Measurements from ENCODE around the gene CTIF. TPM values are rescaled to one million over a fixed set of nuclear protein-coding genes. Genes with fewer than 3 reads are reported as not detected.
A peak's percentile ranks its signal among the peaks of the same experiment; 100 is the strongest.

The CTIF gene
- total RNA-seq, 1 donor = 65.9 TPM

DNA sequence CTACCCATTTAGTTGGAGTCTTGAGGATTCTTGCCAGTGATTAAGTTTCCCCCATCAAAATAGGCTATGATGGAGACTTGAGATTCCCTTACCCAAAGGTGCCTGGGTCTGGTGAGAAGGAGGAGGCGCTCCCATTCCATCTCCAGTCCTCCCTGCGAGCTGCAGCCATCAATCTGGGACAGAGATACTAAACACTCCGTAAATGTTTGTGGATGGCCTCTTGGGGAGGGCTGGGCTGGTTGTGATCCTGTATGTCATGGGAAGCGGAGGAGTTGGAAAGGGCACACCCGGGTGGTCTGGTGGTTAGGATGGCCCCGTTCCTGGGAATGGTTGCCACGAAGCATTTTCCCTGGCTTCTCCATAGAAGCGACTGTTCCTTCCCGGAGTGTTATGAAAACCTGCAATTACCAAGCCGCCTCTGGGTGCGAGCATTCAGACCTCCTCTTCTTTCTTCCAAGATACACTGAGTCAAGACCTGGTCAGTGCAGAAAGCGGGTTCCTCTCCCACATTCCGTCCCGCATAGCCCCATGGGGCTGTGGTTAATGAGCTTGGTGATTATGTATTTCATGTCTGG is 196.9 kb downstream of the CTIF start:
- no peaks in the 10 kb centered on the region for H3K36me3 ChIP-seq (ENCODE audit: insufficient read depth, low read length)
- peak; percentile 88 for DNase-seq (ENCODE audit: insufficient read length, low spot score, missing footprints)
- peak overlapping the region; percentile 40 for H3K4me2 ChIP-seq (ENCODE audit: insufficient read depth, low read length)
- H4K20me1 ChIP-seq (ENCODE audit: insufficient read depth, low read length) = peaks cover 4% of the 10 kb centered on the region
- H3K9me3 ChIP-seq (ENCODE audit: low read depth, low read length) = no peaks in the 10 kb centered on the region
- peak overlapping the region; percentile 75 for H3K27ac ChIP-seq (ENCODE audit: low read depth, low read length)
- peaks cover 6% of the 10 kb centered on the region for H3K79me2 ChIP-seq (ENCODE audit: insufficient read depth, low read length)
- peak overlapping the region; percentile 17 for H3K4me3 ChIP-seq (ENCODE audit: insufficient read depth, low read length)
- H2AFZ ChIP-seq (ENCODE audit: low read length) = no peak overlapping the region
- H3K4me1 ChIP-seq (ENCODE audit: insufficient read depth, low read length) = peaks cover 61% of the 10 kb centered on the region
- TF ChIP-seq, protein P1, sequence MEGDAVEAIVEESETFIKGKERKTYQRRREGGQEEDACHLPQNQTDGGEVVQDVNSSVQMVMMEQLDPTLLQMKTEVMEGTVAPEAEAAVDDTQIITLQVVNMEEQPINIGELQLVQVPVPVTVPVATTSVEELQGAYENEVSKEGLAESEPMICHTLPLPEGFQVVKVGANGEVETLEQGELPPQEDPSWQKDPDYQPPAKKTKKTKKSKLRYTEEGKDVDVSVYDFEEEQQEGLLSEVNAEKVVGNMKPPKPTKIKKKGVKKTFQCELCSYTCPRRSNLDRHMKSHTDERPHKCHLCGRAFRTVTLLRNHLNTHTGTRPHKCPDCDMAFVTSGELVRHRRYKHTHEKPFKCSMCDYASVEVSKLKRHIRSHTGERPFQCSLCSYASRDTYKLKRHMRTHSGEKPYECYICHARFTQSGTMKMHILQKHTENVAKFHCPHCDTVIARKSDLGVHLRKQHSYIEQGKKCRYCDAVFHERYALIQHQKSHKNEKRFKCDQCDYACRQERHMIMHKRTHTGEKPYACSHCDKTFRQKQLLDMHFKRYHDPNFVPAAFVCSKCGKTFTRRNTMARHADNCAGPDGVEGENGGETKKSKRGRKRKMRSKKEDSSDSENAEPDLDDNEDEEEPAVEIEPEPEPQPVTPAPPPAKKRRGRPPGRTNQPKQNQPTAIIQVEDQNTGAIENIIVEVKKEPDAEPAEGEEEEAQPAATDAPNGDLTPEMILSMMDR (IDR thresholded peaks at IDR 0.05; ENCODE audit: extremely low read depth, low read depth, low read length) = no peak
- H3K27me3 ChIP-seq (ENCODE audit: insufficient read depth, low read length) = no peaks in the 10 kb centered on the region

DNA sequence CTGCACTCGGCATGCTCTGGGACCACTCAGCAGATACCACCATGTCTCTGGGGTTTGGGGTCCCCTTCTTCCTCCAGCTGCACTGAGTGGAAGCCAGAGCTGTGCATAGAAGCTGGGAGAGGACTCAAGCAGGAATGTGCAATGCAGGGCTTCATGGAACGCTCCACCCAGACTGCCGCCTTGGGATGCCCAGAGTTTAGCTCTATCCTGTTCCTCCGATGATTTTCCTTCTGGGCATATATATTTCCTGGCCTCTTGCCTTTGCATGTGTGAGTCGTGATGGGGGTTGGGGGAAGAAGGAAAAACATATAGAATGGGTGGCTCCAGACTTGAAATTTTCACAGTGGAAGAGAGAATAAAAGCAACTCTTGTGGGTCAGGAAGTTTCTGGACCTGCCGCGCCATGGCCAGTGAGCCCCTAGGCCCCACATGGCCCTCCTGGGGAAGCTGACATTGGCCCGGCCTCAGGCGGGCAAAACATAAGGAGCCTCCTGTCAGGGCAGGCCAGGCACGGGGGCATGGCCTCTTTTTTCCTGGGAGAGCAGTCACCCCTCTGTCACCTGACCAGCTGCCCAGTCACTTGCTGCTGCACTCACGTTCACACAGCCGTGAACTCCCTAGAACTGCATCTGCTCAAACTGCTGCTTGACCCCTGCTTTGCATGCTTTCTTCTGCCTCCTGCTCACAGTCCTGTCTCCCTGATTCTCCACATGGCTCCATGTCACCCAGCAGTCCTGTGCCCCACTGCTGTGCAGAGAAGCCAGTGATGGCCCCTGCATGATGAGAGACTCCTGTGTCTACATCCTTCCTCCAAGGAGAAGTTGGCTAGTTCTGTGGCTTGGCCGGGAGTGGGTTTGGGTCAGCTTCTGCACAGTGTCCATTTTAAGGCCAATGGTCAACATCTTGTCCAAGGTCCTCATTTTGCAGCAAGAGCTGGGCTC is 197.8 kb downstream of the CTIF start:
- Histone ChIP-seq H3K9me3 (ENCODE audit: low read depth, low read length) (no peaks in the 10 kb centered on the region), H3K27ac (ENCODE audit: low read depth, low read length) (peak overlapping the region; percentile 75), H3K27me3 (ENCODE audit: insufficient read depth, low read length) (no peaks in the 10 kb centered on the region), H2AFZ (ENCODE audit: low read length) (no peak overlapping the region), H3K4me1 (ENCODE audit: insufficient read depth, low read length) (peaks cover 68% of the 10 kb centered on the region), H3K79me2 (ENCODE audit: insufficient read depth, low read length) (peaks cover 2% of the 10 kb centered on the region), H3K4me2 (ENCODE audit: insufficient read depth, low read length) (peak overlapping the region; percentile 40), H4K20me1 (ENCODE audit: insufficient read depth, low read length) (peaks cover 4% of the 10 kb centered on the region), H3K4me3 (ENCODE audit: insufficient read depth, low read length) (peak overlapping the region; percentile 17), H3K36me3 (ENCODE audit: insufficient read depth, low read length) (no peaks in the 10 kb centered on the region)
- TF ChIP-seq, protein P1 (IDR thresholded peaks at IDR 0.05; ENCODE audit: extremely low read depth, low read depth, low read length) = no peak
- DNase-seq (ENCODE audit: insufficient read length, low spot score, missing footprints) = peak; percentile 30

DNA sequence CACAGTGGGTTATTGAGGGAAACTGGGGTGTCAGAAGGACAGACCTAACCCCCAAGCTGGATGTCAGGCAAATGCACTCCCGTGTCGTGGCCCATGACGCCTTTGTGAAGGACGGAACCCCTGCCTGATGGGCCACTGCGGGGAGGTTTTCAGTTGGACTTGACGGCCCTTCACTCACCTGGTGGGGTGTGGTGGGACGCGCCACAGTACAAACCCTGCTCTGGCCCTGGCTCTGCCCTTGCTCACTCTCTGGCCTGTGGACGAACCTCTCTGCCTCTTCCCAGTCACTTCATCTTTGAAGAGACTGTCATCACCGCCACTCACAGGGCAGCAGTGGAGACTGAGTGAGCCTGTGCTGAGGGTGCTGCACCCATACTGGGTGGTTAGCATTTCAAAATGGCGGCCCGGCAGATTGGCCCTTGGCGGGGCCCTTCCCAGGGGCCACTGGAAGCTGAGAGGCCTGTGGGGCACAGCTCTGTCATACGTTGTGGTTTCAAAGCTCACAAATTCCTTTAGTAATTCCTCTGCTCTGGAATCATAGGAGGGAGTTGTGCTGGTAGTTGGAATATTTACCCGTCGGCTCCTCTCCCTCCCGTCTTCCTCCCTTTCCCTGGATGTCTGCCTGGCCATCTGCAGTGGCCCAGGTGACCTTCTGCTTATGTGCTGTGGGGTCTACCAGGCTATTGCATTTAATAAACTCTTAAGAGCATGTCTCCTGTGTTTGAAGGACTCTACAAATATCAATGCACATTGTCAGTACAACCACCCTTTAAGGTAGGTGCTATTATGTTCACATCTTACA is 200.6 kb downstream of the CTIF start:
- peak overlapping the region; percentile 51 for H3K27ac ChIP-seq (ENCODE audit: low read depth, low read length)
- peak; percentile 52 for DNase-seq (ENCODE audit: insufficient read length, low spot score, missing footprints)
- H3K4me1 ChIP-seq (ENCODE audit: insufficient read depth, low read length) = peaks cover 83% of the 10 kb centered on the region
- H3K36me3 ChIP-seq (ENCODE audit: insufficient read depth, low read length) = no peaks in the 10 kb centered on the region
- no peaks in the 10 kb centered on the region for H3K27me3 ChIP-seq (ENCODE audit: insufficient read depth, low read length)
- H3K79me2 ChIP-seq (ENCODE audit: insufficient read depth, low read length) = peaks cover 4% of the 10 kb centered on the region
- no peak overlapping the region for H3K4me3 ChIP-seq (ENCODE audit: insufficient read depth, low read length)
- H3K4me2 ChIP-seq (ENCODE audit: insufficient read depth, low read length) = peak overlapping the region; percentile 21
- no peaks in the 10 kb centered on the region for H3K9me3 ChIP-seq (ENCODE audit: low read depth, low read length)
- H2AFZ ChIP-seq (ENCODE audit: low read length) = no peak overlapping the region
- TF ChIP-seq, protein P1 (IDR thresholded peaks at IDR 0.05; ENCODE audit: extremely low read depth, low read depth, low read length) = no peak
- H4K20me1 ChIP-seq (ENCODE audit: insufficient read depth, low read length) = peaks cover 4% of the 10 kb centered on the region
